ENCODE data around the gene SOX5.

DNA sequence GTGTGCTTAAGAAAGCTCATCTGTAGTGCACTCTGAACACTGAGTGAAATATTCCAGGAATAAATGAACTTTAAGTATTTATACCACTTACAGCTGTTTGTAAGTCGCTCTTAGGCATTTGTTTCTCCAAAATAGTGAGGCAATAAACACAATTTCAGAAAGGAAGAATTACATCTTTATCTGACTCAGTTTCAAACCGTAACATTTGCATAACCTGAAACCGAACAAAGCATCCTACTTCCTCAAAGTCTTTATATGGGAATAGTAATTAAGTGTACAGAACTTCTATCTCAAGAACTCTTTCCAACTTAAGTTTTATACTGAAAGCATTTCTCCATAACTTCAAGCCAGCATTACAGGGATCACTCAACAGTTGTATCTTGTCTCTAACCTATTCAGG, 58.4 kb downstream of the SOX5 start:
- TF ChIP-seq JUND (IDR thresholded peaks at IDR 0.05): no peak
- TF ChIP-seq CTCF (IDR thresholded peaks at IDR 0.05 in 2 of 3, conservative IDR thresholded peaks at IDR 0.05 in 1 of 3; ENCODE audit: borderline replicate concordance in 1 of 3, insufficient read depth in 1 of 3, low read depth in 2 of 3, low read length in 2 of 3): no peak
- no peak for TF ChIP-seq POLR2A (IDR thresholded peaks at IDR 0.05; ENCODE audit: borderline replicate concordance, extremely low read depth, insufficient read depth, insufficient read length)
- no peak for TF ChIP-seq EZH2phosphoT487 (IDR thresholded peaks at IDR 0.05; ENCODE audit: borderline replicate concordance)
- TF ChIP-seq, protein P1, sequence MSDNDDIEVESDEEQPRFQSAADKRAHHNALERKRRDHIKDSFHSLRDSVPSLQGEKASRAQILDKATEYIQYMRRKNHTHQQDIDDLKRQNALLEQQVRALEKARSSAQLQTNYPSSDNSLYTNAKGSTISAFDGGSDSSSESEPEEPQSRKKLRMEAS (IDR thresholded peaks at IDR 0.05): no peak
